Stomach (tissue), 4 donors: ENCODE measurements around the gene IPPK.

Source experiments
- POLR2A ChIP-seq, 4 donors: fragments of 450-650 bp; IDR thresholded peaks; one replicate each; pipeline ENCODE4 v1.6.1; 2016; ENCODE audit warnings: antibody characterized with exemption in 4 of 4, control low read depth in 2 of 4, mild to moderate bottlenecking in 1 of 4, moderate library complexity in 1 of 4
- TF ChIP-seq, protein P1 (sequence below), 7 experiments: fragments of 450-650 bp in 4 of 7; fragments of 200-600 bp in 3 of 7; sonication (generic) in 3 of 7; IDR thresholded peaks; one replicate each; pipeline ENCODE4 v1.5.1; 2016 to 2019; ENCODE audit warnings: antibody characterized with exemption in 7 of 7, control low read depth in 2 of 7, mild to moderate bottlenecking in 1 of 7

DNA sequence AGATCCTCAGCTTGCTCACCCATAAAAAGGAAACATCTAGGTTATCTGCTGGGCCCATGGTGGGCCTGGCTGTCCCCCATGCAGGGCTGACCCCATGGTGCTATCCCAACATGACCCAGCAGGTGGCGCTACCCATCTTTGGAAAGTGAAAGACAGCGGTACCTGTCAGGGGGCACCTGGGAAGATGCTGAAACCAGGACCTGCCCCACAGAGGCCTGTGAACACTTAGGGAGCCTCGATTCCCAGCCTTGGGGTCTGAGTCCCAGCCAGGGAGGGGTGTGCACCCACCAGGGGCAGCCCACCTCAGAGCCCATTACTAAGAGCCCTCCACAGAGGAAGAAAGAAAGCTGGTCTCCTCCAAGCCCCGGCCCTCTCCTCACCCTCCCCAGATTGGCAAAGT lies 46.6 kb upstream of the IPPK start:
- TF ChIP-seq, protein P1, sequence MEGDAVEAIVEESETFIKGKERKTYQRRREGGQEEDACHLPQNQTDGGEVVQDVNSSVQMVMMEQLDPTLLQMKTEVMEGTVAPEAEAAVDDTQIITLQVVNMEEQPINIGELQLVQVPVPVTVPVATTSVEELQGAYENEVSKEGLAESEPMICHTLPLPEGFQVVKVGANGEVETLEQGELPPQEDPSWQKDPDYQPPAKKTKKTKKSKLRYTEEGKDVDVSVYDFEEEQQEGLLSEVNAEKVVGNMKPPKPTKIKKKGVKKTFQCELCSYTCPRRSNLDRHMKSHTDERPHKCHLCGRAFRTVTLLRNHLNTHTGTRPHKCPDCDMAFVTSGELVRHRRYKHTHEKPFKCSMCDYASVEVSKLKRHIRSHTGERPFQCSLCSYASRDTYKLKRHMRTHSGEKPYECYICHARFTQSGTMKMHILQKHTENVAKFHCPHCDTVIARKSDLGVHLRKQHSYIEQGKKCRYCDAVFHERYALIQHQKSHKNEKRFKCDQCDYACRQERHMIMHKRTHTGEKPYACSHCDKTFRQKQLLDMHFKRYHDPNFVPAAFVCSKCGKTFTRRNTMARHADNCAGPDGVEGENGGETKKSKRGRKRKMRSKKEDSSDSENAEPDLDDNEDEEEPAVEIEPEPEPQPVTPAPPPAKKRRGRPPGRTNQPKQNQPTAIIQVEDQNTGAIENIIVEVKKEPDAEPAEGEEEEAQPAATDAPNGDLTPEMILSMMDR (IDR thresholded peaks at IDR 0.05) = peak in 5 of 7 experiments; percentile 81 to 98 (median 87)
- no peak for TF ChIP-seq POLR2A (IDR thresholded peaks at IDR 0.05)
